IMR-90 (cell line): ENCODE results near the gene KCNJ4. TPM values are rescaled to one million over a fixed set of nuclear protein-coding genes. Genes with fewer than 3 reads are reported as not detected.

Experiments
- ATAC-seq: fragments of 200-7000 bp; cut with Tn5 transposase; 2 replicates; pipeline ENCODE4 v1.9.1; 2020; ENCODE audit warnings: low read depth, mild to moderate bottlenecking, moderate library complexity
- BruUV-seq: library from RNA; stranded (reverse); fragments of 400-500 nt; replicated peaks from 2 replicates; lab custom pipeline; 2021; lab: Mats Ljungman, UMichigan
- CTCF ChIA-PET: fragments of 300-600 bp; formaldehyde crosslinking; extraction: SDS; loops from one replicate; lab custom pipeline; 2021; ENCODE audit warnings: antibody characterized with exemption; lab: Yijun Ruan, JAX
- POLR2A ChIA-PET: fragments of 300-600 bp; sonication (Branson Sonifier 250); formaldehyde crosslinking; loops from one replicate; lab custom pipeline; 2022; ENCODE audit warnings: antibody characterized with exemption; ENCODE audit not compliant: unreplicated experiment; lab: Charles Lee
- DNase-seq: peaks from one replicate; pipeline ENCODE4 v3.0.0; 2013
- H2AFZ ChIP-seq: replicated peaks from 2 replicates; pipeline ENCODE3; 2013; ENCODE audit warnings: low read length, mild to moderate bottlenecking; ENCODE audit not compliant: poor library complexity
- H2AK5ac ChIP-seq: 2 replicates; pipeline ENCODE4 v1.6.1; 2013; ENCODE audit warnings: low read depth, low read length, inconsistent platforms
- H2AK9ac ChIP-seq: replicated peaks from 2 replicates; pipeline ENCODE3; 2013; ENCODE audit warnings: mild to moderate bottlenecking, low read depth, low read length, moderate library complexity; ENCODE audit not compliant: poor library complexity
- H2BK120ac ChIP-seq: 2 replicates; pipeline ENCODE4 v1.6.1; 2013; ENCODE audit warnings: low read depth, low read length, inconsistent platforms
- H2BK15ac ChIP-seq: 3 replicates; pipeline ENCODE4 v1.6.1; 2013; ENCODE audit warnings: low read depth, low read length, inconsistent platforms
- H2BK20ac ChIP-seq: 2 replicates; pipeline ENCODE4 v1.6.1; 2013; ENCODE audit warnings: low read depth, mild to moderate bottlenecking, inconsistent platforms, low read length, moderate library complexity
- H2BK5ac ChIP-seq: 2 replicates; pipeline ENCODE4 v1.6.1; 2013; ENCODE audit warnings: mild to moderate bottlenecking, low read depth, low read length, inconsistent platforms; ENCODE audit not compliant: poor library complexity, severe bottlenecking
- H3K14ac ChIP-seq: replicated peaks from 2 replicates; pipeline ENCODE4 v1.6.1; 2013; ENCODE audit warnings: low read depth, low read length, inconsistent platforms
- H3K18ac ChIP-seq: 2 replicates; pipeline ENCODE4 v1.6.1; 2013; ENCODE audit warnings: low read depth, low read length, control low read depth
- H3K23ac ChIP-seq: 2 replicates; pipeline ENCODE4 v1.6.1; 2013; ENCODE audit warnings: low read depth, low read length, inconsistent platforms
- H3K27ac ChIP-seq: 2 replicates; pipeline ENCODE4 v1.5.1; 2013; ENCODE audit warnings: mild to moderate bottlenecking, control low read depth, low read length; ENCODE audit not compliant: insufficient read depth
- H3K27me3 ChIP-seq: 2 replicates; pipeline ENCODE4 v1.6.1; 2013; ENCODE audit warnings: low read length; ENCODE audit not compliant: control insufficient read depth, insufficient read depth
- H3K36me3 ChIP-seq: 2 replicates; pipeline ENCODE4 v1.6.1; 2013; ENCODE audit warnings: low read length, mixed read lengths; ENCODE audit not compliant: control insufficient read depth, insufficient read depth
- H3K4ac ChIP-seq: 2 replicates; pipeline ENCODE4 v1.6.1; 2013; ENCODE audit warnings: low read depth, low read length, inconsistent platforms
- H3K4me1 ChIP-seq: 2 replicates; pipeline ENCODE4 v1.6.1; 2013; ENCODE audit warnings: low read length, mixed read lengths; ENCODE audit not compliant: control insufficient read depth, insufficient read depth
- H3K4me2 ChIP-seq: 2 replicates; pipeline ENCODE4 v1.6.1; 2013; ENCODE audit warnings: low read depth, mild to moderate bottlenecking, control low read depth, low read length, moderate library complexity
- H3K4me3 ChIP-seq: 2 replicates; pipeline ENCODE4 v1.5.1; 2013; ENCODE audit warnings: low read depth, mild to moderate bottlenecking, control low read depth, low read length, moderate library complexity; ENCODE audit not compliant: insufficient read depth
- H3K56ac ChIP-seq: 2 replicates; pipeline ENCODE4 v1.6.1; 2013; ENCODE audit warnings: low read length, inconsistent platforms; ENCODE audit not compliant: insufficient read depth; ENCODE audit errors: extremely low read depth
- H3K79me1 ChIP-seq, 2 experiments: 2 replicates each; pipeline ENCODE4 v1.6.1; 2013; ENCODE audit warnings: low read length in 2 of 2, inconsistent platforms in 1 of 2, low read depth in 1 of 2
- H3K9ac ChIP-seq: 2 replicates; pipeline ENCODE4 v1.6.1; 2013; ENCODE audit warnings: low read depth, low read length, control low read depth
- H3K9me1 ChIP-seq: 2 replicates; pipeline ENCODE4 v1.6.1; 2013; ENCODE audit warnings: low read length, inconsistent platforms; ENCODE audit not compliant: insufficient read depth
- H3K9me3 ChIP-seq: 2 replicates; pipeline ENCODE4 v1.6.1; 2013; ENCODE audit warnings: low read length; ENCODE audit not compliant: control insufficient read depth, insufficient read depth
- H4K20me1 ChIP-seq: 2 replicates; pipeline ENCODE4 v1.6.1; 2013; ENCODE audit warnings: low read length, inconsistent platforms; ENCODE audit not compliant: insufficient read depth
- H4K5ac ChIP-seq: 2 replicates; pipeline ENCODE4 v1.6.1; 2013; ENCODE audit warnings: mild to moderate bottlenecking, low read depth, low read length, control low read depth
- H4K8ac ChIP-seq, 2 experiments: 2 replicates each; pipeline ENCODE4 v1.6.1; 2013; ENCODE audit warnings: low read depth in 2 of 2, low read length in 2 of 2, control low read depth in 1 of 2, inconsistent platforms in 1 of 2
- H4K91ac ChIP-seq: 2 replicates; pipeline ENCODE4 v1.6.1; 2013; ENCODE audit warnings: low read depth, low read length, inconsistent platforms; ENCODE audit not compliant: insufficient read depth
- CHD1 ChIP-seq: IDR thresholded peaks from 2 replicates; pipeline ENCODE4 v1.6.1; 2012; ENCODE audit warnings: low read depth, low read length, improper control_type of control experiment
- ELK1 ChIP-seq: fragments of 150-350 bp; IDR thresholded peaks from 2 replicates; pipeline ENCODE4 v1.6.1; 2016; ENCODE audit warnings: low read depth, mild to moderate bottlenecking, low read length, moderate library complexity, borderline replicate concordance
- MAZ ChIP-seq: IDR thresholded peaks from 2 replicates; pipeline ENCODE4 v1.6.1; 2012; ENCODE audit warnings: low read depth, mild to moderate bottlenecking, low read length, improper control_type of control experiment, moderate library complexity, borderline replicate concordance
- RCOR1 ChIP-seq: IDR thresholded peaks from 2 replicates; pipeline ENCODE4 v1.6.1; 2012; ENCODE audit warnings: mild to moderate bottlenecking, low read length, improper control_type of control experiment; ENCODE audit not compliant: insufficient replicate concordance
- RFX5 ChIP-seq: IDR thresholded peaks from 2 replicates; pipeline ENCODE4 v1.8.0; 2012; ENCODE audit warnings: low read depth, mild to moderate bottlenecking, low read length, moderate library complexity
- USF2 ChIP-seq: fragments of 150-350 bp; IDR thresholded peaks from 2 replicates; pipeline ENCODE4 v1.6.1; 2017; ENCODE audit warnings: mild to moderate bottlenecking, antibody characterized with exemption, low read length, low read depth
- WGBS, 2 experiments: methylation state at CpG; one replicate each; pipeline versions ENCODE4 v1.1.5 to v1.1.7; 2013; ENCODE audit warnings: missing lambda C conversion rate in 2 of 2; ENCODE audit not compliant: insufficient read length in 1 of 2; ENCODE audit errors: extremely low coverage in 2 of 2; 5-methylcytosine and 5-hydroxymethylcytosine counted together
- dilution Hi-C: fragments of 300-500 bp; cut with HindIII; formaldehyde crosslinking; loops from one replicate; pipeline ENCODE4 v1.14.3; 2018; ENCODE audit warnings: low sequenced_read_pairs; ENCODE audit not compliant: unreplicated experiment
- in situ Hi-C: fragments of 300-500 bp; cut with MboI; formaldehyde crosslinking; loops from 3 replicates; pipeline ENCODE4 v1.14.3; 2019; ENCODE audit warnings: low sequenced_read_pairs, inconsistent platforms, mixed read lengths
- intact Hi-C: fragments of 100-400 bp; cut with micrococcal nuclease; formaldehyde crosslinking; loops from 2 replicates; pipeline ENCODE4 v1.10.0; 2022
- polyA plus RNA-seq, 3 experiments: library from polyadenylated mRNA; depleted of rRNA; stranded (reverse); fragments of >200 nt; gene quantifications; 2 replicates each; pipeline ENCODE4 v1.2.3, GENCODE V29; 2012; ENCODE audit warnings: low replicate concordance in 1 of 3
- total RNA-seq: library from RNA; depleted of rRNA; stranded (reverse); fragments of >200 nt; gene quantifications from 2 replicates; pipeline ENCODE4 v1.2.3, GENCODE V29; 2012
- TF ChIP-seq, protein P1 (sequence below): conservative IDR thresholded peaks from 2 replicates; pipeline ENCODE4 v1.5.1; 2012; ENCODE audit warnings: mild to moderate bottlenecking, low read depth, low read length, improper control_type of control experiment

KCNJ4 gene
- total and polyA plus RNA-seq, 2 of the 4 experiments (the other 2 are of a cell fraction) = not detected

DNA sequence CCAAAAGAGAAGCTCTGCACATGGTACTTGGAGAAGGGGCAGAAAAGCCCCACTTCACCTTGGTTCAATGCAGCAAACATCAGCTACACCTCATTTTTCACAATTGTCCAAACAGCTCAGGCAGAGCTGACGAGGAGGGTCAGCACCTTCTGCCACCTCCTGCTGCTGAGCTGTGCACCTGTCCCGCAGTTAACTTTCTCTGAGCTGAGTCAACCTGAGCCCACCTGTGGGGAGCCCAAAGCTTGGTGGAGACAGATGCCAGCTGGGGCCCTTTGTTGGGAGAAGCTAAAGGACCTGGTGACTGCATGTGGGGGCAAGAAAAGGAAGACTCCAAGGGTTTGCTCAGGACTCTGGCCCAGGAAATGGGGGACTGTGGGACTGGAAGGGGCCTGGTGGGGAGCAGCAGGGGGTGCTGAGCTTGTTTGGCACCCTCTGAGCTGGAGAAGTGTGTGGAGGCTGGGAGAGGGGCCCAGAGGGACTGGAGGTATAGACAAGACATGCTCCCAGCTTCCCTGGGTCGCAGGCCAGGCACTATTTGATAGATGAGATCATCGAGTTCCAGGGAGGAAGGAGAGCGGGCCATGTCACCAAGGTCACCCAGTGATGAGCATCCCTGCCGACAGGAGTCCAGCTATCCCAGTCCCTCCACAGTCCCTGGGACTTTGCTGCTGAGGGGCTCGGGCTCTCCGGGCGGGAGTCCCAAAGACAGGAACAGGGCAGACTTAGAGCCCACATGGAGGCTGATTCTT, 53.5 kb downstream of the KCNJ4 start:
- H3K4me2 ChIP-seq = no peak overlapping the region
- peaks cover 2% of the 10 kb centered on the region; the same call in 1 of the 2 replicates for H3K4me1 ChIP-seq
- intact Hi-C loops (no loop called here), in situ Hi-C loops (no loop called here), dilution Hi-C loops (no loop called here)
- H3K9me3 ChIP-seq = no peaks in the 10 kb centered on the region
- no peak overlapping the region for H3K23ac ChIP-seq
- H2BK120ac ChIP-seq = no peak overlapping the region
- CTCF ChIA-PET = no interaction called here
- DNase-seq (no peak), ATAC-seq (no peak)
- no peak overlapping the region for H3K9ac ChIP-seq
- H2AK5ac ChIP-seq = no peak overlapping the region
- peaks cover 0 to 14% of the 10 kb centered on the region in 2 experiments; a peak in 2 of 4 replicates for H3K79me1 ChIP-seq
- no TSS peak for BruUV-seq
- H4K5ac ChIP-seq = no peak overlapping the region
- TF ChIP-seq, protein P1, sequence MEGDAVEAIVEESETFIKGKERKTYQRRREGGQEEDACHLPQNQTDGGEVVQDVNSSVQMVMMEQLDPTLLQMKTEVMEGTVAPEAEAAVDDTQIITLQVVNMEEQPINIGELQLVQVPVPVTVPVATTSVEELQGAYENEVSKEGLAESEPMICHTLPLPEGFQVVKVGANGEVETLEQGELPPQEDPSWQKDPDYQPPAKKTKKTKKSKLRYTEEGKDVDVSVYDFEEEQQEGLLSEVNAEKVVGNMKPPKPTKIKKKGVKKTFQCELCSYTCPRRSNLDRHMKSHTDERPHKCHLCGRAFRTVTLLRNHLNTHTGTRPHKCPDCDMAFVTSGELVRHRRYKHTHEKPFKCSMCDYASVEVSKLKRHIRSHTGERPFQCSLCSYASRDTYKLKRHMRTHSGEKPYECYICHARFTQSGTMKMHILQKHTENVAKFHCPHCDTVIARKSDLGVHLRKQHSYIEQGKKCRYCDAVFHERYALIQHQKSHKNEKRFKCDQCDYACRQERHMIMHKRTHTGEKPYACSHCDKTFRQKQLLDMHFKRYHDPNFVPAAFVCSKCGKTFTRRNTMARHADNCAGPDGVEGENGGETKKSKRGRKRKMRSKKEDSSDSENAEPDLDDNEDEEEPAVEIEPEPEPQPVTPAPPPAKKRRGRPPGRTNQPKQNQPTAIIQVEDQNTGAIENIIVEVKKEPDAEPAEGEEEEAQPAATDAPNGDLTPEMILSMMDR = no peak
- TF ChIP-seq RFX5 = no peak
- TF ChIP-seq CHD1 = no peak
- TF ChIP-seq ELK1 = no peak
- no peak for TF ChIP-seq MAZ
- no peak for TF ChIP-seq RCOR1
- no peak for TF ChIP-seq USF2
- no peak overlapping the region for H4K91ac ChIP-seq
- H3K14ac ChIP-seq = no peak overlapping the region
- POLR2A ChIA-PET = no interaction called here
- no peak overlapping the region for H3K27ac ChIP-seq
- 60% methylated on average over 1 of the region's 9 CpGs; no CpG with 5 or more reads in 1 of the 2 experiments for WGBS, 2 experiments
- no peak overlapping the region for H2BK5ac ChIP-seq
- no peak overlapping the region for H4K8ac ChIP-seq
- H3K9me1 ChIP-seq = 0 out of 2 replicates have a peak, but pooled peaks cover 2% of the 10 kb centered on the region
- no peak overlapping the region for H2BK15ac ChIP-seq
- peaks cover 26% of the 10 kb centered on the region for H3K27me3 ChIP-seq
- H3K4ac ChIP-seq = no peak overlapping the region
- H2AK9ac ChIP-seq = no peak overlapping the region
- H3K56ac ChIP-seq = no peak overlapping the region
- H2AFZ ChIP-seq = no peak overlapping the region
- H3K36me3 ChIP-seq = no peaks in the 10 kb centered on the region
- peaks cover 5% of the 10 kb centered on the region; the same call in 1 of the 2 replicates for H4K20me1 ChIP-seq
- no peak overlapping the region for H2BK20ac ChIP-seq
- H3K4me3 ChIP-seq = no peak overlapping the region
- no peak overlapping the region for H3K18ac ChIP-seq
